Stimulated activated CD4-positive, alpha-beta T cell treated with anti-CD3 and anti-CD28 coated beads, Interleukin-4, amount 100 ng/mL, for 4 hours (primary cell): ENCODE results near the gene LUC7L2.
"Not testable (repeated sequence)": the region's sequence is repeated elsewhere in the genome, so short reads cannot be mapped to it uniquely, and the experiment has no call there.

Source experiments
- DNase-seq, 2 experiments: peaks; one replicate each; pipeline ENCODE4 v3.0.0-alpha.2; 2020

Gene LUC7L2

GRCh38 chr7:139359366-139360209 is at the start of gene LUC7L2:
LUC7L2 (plus strand) TSS chr7:139359894; CDS start chr7:139360262, 368 bp downstream.
- peak; percentile 98 to 99 for DNase-seq

GRCh38 chr7:139317939-139318505 is 41.7 kb upstream of the LUC7L2 start:
- no peak for DNase-seq

GRCh38 chr7:139321071-139321745 is 38.5 kb upstream of the LUC7L2 start:
- no peak for DNase-seq

DNA sequence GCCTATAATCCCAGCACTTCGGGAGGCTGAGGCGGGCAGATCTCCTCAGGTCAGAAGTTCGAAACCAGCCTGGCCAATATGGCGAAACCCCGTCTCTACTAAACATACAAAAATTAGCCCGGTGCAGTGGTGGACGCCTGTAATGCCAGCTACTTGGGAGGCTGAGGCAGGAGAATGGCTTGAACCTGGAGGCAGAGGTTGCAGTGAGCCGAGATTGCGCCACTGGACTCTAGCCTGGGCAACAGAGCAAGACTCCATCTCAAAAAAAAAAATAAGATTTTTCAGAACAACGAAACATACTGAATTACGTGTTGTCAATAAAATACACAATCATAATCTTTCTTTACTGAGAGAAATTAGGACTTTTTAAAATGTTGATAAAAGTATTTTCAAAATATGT is 35.0 kb upstream of the LUC7L2 start:
- DNase-seq = not testable (repeated sequence)

GRCh38 chr7:139328375-139328774 is 31.3 kb upstream of the LUC7L2 start:
- DNase-seq = no peak

DNA sequence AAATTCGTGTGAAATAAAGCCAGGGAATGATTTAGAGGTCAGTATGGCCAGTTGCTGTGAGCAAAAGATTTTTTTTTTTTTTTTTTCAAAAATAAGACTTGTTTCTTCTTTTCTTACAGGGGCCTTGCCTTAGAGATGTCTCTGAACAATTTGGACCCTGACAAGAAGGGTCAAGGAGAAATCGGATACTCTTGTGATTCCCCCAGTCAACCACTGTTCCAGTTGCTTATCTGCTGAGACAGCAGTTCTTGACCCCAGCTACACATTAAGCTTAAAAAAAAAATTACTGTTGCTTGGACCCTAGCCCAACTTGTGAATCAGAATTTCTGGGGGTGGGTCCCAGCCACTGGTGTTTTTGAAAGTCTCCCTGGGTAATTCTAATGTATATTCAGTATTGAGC is 30.6 kb upstream of the LUC7L2 start:
- DNase-seq = no peak

GRCh38 chr7:139330333-139331030 is 29.2 kb upstream of the LUC7L2 start:
- no peak for DNase-seq

DNA sequence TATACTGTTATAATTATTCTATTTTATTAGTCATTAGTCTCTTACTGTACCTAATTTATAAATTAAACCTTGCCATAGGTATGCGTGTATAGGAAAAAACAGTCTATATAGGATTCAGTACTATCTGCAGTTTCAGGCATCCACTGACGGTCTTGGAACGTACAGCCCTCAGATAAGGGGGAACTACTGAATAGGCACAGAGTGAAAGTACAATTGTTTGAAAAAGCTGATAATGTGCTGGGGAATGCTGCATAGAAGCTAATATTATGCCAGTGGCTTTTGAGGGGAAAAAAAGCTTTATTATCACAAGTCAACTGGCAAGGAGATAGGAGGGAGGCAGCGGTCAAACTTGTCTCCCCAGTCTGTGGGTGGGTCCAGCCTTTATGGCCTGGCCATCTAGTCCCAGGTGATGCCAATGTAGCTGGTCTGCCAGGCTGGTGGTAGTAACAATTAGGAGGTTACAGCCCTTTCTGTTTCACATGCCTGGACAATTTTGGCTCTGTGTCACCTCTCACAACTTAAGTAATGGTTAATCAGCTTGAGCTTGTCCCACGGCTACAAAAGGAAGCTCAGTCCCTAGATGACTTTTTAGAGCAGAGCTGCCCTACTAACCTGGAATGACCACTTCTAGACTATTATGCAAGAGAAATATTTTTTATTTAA is 26.9 kb upstream of the LUC7L2 start:
- no peak for DNase-seq

DNA sequence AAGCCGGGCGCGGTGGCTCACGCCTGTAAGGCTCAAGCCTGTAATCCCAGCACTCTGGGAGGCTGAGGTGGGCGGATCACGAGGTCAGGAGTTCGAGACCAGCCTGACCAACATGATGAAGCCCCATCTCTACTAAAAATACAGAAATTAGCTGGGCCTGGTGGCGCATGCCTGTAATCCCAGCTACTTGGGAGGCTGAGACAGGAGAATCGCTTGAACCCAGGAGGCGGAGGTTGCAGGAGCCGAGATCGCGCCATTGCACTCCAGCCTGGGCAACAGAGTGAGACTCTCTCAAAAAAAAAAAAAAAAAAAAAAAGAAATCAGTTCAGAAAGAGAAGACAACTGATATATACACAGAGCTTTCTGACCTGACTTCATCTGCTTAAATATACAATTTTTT is 26.3 kb upstream of the LUC7L2 start:
- DNase-seq = not testable (repeated sequence)

GRCh38 chr7:139334399-139335150 is 25.1 kb upstream of the LUC7L2 start:
- DNase-seq = no peak

DNA sequence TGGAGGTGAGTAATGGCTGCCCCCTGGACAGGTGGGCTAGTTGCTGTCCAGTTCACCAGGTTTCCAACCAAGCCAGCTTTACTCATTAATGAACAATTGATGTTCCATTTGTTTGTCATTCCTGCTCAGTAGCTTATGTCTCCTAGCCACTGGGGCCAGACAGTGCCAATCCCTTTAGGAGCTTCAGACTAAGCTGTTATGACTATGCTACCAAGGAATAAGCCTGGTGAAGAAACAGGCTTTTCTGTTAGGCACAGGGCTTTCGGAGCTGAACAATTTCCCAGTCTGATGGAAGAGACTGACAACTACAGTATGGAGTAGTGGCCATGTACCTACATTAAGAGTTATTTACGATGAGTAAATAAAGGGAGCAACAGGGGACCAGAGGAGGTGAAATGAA is 20.7 kb upstream of the LUC7L2 start:
- DNase-seq = no peak

GRCh38 chr7:139339698-139340036 is 20.0 kb upstream of the LUC7L2 start:
- DNase-seq = no peak

DNA sequence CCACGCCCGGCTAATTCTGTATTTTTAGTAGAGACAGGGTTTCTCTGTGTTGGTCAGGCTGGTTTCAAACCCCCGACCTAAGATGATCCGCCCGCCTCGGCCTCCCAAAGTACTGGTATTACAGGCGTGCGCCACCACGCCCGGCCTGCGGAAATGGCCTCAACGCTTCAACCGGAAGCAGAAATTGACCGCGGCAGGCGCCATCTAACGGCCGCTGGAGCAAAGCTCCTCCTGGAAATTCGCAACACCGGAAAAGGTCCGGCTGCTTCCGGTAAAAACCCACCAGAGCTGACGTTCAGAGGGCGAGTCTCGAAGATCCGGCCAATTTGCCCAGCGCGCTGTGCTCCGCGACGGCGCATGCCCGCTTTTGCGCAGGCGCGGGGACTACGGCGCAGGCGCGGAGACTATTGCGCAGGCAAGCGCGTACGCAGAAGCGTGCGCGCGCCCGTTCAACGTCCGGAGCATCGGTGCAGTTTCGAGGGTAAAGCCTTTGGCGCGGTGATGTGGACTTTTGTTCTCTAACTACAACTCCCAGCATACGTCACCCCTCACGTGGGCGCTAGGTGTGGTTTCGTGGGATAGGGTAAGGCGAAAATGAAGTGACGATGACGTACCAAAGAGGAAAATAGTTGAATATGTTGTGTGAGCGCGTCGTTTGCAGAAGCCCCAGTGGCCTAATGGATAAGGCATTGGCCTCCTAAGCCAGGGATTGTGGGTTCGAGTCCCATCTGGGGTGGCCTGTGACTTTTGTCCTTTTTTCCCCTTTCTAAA is 19.5 kb upstream of the LUC7L2 start:
- peak; percentile 93 to 99 for DNase-seq

GRCh38 chr7:139340808-139341057 is 19.0 kb upstream of the LUC7L2 start:
- DNase-seq = no peak

DNA sequence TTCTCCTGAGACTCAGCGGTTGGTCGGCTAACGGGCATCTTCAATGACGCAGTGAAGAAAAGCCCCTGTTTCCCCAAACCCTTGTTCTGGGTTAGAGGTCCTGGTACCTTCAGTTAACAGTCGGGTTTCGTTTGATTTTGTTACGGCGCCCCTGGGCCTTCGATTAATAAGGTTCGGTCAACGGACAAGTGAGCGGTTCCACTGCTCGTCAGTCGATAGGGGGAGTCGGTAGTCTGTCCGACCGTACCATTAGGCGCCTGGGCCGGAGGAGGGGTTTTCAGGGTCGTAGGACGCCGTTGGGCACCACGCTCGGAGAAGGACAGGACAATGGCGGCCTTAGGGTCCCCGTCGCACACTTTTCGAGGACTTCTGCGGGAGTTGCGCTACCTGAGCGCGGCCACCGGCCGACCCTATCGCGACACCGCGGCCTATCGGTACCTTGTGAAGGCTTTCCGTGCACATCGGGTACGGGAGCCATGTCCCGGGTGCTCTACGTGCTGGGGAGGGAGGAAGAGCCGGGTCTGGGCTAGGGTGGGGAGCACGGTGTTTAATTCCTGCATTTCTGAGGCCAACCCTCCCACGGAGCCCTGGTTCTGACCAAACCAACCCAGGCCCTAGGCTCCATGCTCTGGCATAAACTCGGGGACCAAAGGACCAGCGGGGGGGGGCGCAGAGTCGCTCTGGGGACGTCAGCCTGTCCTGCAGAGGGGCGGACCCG is 18.5 kb upstream of the LUC7L2 start, which contains the start of gene FMC1:
FMC1 (plus strand) TSS at position 280 of the 718 bp plus-strand sequence; CDS start at position 328, 48 bp downstream.
- DNase-seq = peak; percentile 74 to 82

GRCh38 chr7:139341776-139342226 is 17.9 kb upstream of the LUC7L2 start:
- no peak for DNase-seq

GRCh38 chr7:139345042-139345441 is 14.7 kb upstream of the LUC7L2 start:
- DNase-seq = no peak

- DNase-seq = no peak
These were observed 8.7 kb upstream of the LUC7L2 start for GRCh38 chr7:139351027-139351426.

DNA sequence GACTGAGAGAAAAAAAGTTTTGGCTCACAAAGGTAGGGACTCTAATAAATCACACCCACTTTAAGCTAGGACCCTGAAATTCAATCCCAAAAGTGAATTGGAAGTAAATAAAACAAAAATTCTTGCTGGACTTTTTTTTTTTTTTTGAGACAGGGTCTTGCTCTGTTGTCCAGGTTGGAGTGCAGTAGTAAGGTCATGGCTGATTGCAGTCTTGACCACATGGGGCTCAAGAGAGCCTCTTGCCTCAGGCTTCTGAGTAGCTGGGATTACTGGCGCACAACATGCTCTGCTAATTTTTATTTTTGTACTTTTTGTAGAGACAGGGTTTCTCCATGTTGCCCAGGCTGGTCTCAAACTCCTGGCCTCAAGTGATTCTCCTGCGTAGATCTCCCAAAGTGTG is 5.0 kb upstream of the LUC7L2 start:
- no peak for DNase-seq

GRCh38 chr7:139355320-139355719 is 4.4 kb upstream of the LUC7L2 start:
- DNase-seq = no peak
